Aorta (tissue), 5 donors: Measurements from ENCODE around the gene SCN2B. TPM values are rescaled to one million over a fixed set of nuclear protein-coding genes. Genes with fewer than 3 reads are reported as not detected.

Experiments
- ATAC-seq: fragments of 200-7000 bp; cut with Tn5 transposase; one replicate; pipeline ENCODE4 v1.9.1; 2022; ENCODE audit warnings: moderate library complexity; ENCODE audit not compliant: low FRiP score
- DNase-seq, 2 donors: peaks; one replicate each; pipeline ENCODE4 v3.0.0-alpha.2; 2020
- H3K27ac ChIP-seq, 2 donors: one replicate each; pipeline ENCODE4 v1.5.1; 2013; ENCODE audit warnings: low read length in 2 of 2, mild to moderate bottlenecking in 2 of 2, moderate library complexity in 2 of 2, control low read depth in 1 of 2, inconsistent platforms in 1 of 2, low read depth in 1 of 2
- H3K27me3 ChIP-seq, 2 donors: one replicate each; pipeline ENCODE4 v1.6.1; 2013; ENCODE audit warnings: control low read depth in 1 of 2, low read length in 1 of 2, mild to moderate bottlenecking in 1 of 2, moderate library complexity in 1 of 2; ENCODE audit not compliant: insufficient read depth in 2 of 2, control insufficient read depth in 1 of 2
- H3K36me3 ChIP-seq, 2 donors: one replicate each; pipeline ENCODE4 v1.6.1; 2013; ENCODE audit warnings: control low read depth in 1 of 2, low read length in 1 of 2, mild to moderate bottlenecking in 1 of 2; ENCODE audit not compliant: insufficient read depth in 2 of 2, control insufficient read depth in 1 of 2
- H3K4me1 ChIP-seq, 2 donors: one replicate each; pipeline ENCODE4 v1.6.1; 2013; ENCODE audit warnings: low read length in 2 of 2, control low read depth in 1 of 2, mild to moderate bottlenecking in 1 of 2, moderate library complexity in 1 of 2; ENCODE audit not compliant: insufficient read depth in 2 of 2, control insufficient read depth in 1 of 2
- H3K4me3 ChIP-seq, 2 donors: one replicate each; pipeline ENCODE4 v1.5.1; 2013; ENCODE audit warnings: low read length in 2 of 2, control low read depth in 1 of 2, mild to moderate bottlenecking in 1 of 2
- H3K9me3 ChIP-seq: one replicate; pipeline ENCODE4 v1.6.1; 2013; ENCODE audit warnings: mild to moderate bottlenecking, low read length; ENCODE audit not compliant: control insufficient read depth
- WGBS, 2 donors: extraction: QIAGEN DNeasy Blood & Tissue Kit; methylation state at CpG; one replicate each; pipeline ENCODE4 v1.1.7; 2013; 5-methylcytosine and 5-hydroxymethylcytosine counted together
- intact Hi-C, 2 donors: fragments of 100-400 bp; cut with DNase I; formaldehyde crosslinking; loops; one replicate each; pipeline versions ENCODE4 v1.14.2 to v1.15.0; 2022
- polyA plus RNA-seq, 2 donors: library from polyadenylated mRNA; stranded (reverse); fragments of 200-250 nt; gene quantifications; one replicate each; pipeline ENCODE4 v1.2.3, GENCODE V29; 2013
- total RNA-seq, 2 donors: library from RNA; stranded (reverse); fragmentation: NEBNext Ultra II Directional; extraction: Animal tissue kit (Norgen Biotek cat#: 25700); gene quantifications; one replicate each; pipeline ENCODE4 v1.2.1, GENCODE V29; 2021
- donor health status: healthy with polysubstance abuse.
- donor health status: Bipolar disorder and iron deficiency.
- donor health status: DM: no; HTN: no; CAD: no.
- donor health status: DM: no; HTN: no; CAD: no.
- donor health status: DM: yes; HTN: yes; CAD: no.

SCN2B gene
- total and polyA plus RNA-seq, 4 donors: 0.78 TPM; not detected in 3

- H3K27ac ChIP-seq: no peak overlapping the region
- DNase-seq (peak in 1 of 2 donors; percentile 13), ATAC-seq (no peak)
- no peaks in the 10 kb centered on the region for H3K27me3 ChIP-seq
- intact Hi-C loops: no loop called here
- H3K4me1 ChIP-seq: no peaks in the 10 kb centered on the region
- 79 to 84% methylated on average over 15 of the region's 15 CpGs for WGBS, 2 donors
- no peak overlapping the region for H3K4me3 ChIP-seq
- no peaks in the 10 kb centered on the region for H3K36me3 ChIP-seq
- H3K9me3 ChIP-seq: no peaks in the 10 kb centered on the region
These were observed 43.9 kb downstream of the SCN2B start for GRCh38 chr11:118132385-118133151.

GRCh38 chr11:118129471-118130172 is 46.8 kb downstream of the SCN2B start:
- peak; percentile 36 for ATAC-seq
- intact Hi-C loops: no loop called here
- peak in 1 of 2 donors; percentile 50 for DNase-seq
- H3K27ac ChIP-seq: no peak overlapping the region
- H3K27me3 ChIP-seq: no peaks in the 10 kb centered on the region
- no peak overlapping the region for H3K4me3 ChIP-seq
- peaks cover 1% of the 10 kb centered on the region for H3K9me3 ChIP-seq
- no peaks in the 10 kb centered on the region for H3K36me3 ChIP-seq
- no peaks in the 10 kb centered on the region for H3K4me1 ChIP-seq
- 78 to 81% methylated on average over 6 of the region's 6 CpGs for WGBS, 2 donors

GRCh38 chr11:118128721-118129470 is 47.5 kb downstream of the SCN2B start:
- Histone ChIP-seq H3K27me3 (no peaks in the 10 kb centered on the region), H3K4me3 (no peak overlapping the region), H3K9me3 (peaks cover 1% of the 10 kb centered on the region), H3K36me3 (no peaks in the 10 kb centered on the region), H3K4me1 (no peaks in the 10 kb centered on the region), H3K27ac (no peak overlapping the region)
- intact Hi-C loops: no loop called here
- ATAC-seq: no peak
- WGBS, 2 donors: 46 to 49% methylated on average over 11 of the region's 11 CpGs
- no peak for DNase-seq

GRCh38 chr11:118128310-118128709 is 48.1 kb downstream of the SCN2B start:
- Histone ChIP-seq H3K27me3 (no peaks in the 10 kb centered on the region), H3K9me3 (peaks cover 1% of the 10 kb centered on the region), H3K27ac (no peak overlapping the region), H3K4me1 (no peaks in the 10 kb centered on the region), H3K36me3 (no peaks in the 10 kb centered on the region), H3K4me3 (no peak overlapping the region)
- DNase-seq (no peak), ATAC-seq (no peak)
- WGBS, 2 donors: 15 to 22% methylated on average over 4 of the region's 4 CpGs
- intact Hi-C loops: no loop called here

- ATAC-seq: no peak
- no peak overlapping the region for H3K27ac ChIP-seq
- H3K4me1 ChIP-seq: no peaks in the 10 kb centered on the region
- H3K27me3 ChIP-seq: no peaks in the 10 kb centered on the region
- H3K4me3 ChIP-seq: no peak overlapping the region
- no peak for DNase-seq
- 82 to 84% methylated on average over 7 of the region's 7 CpGs for WGBS, 2 donors
- peaks cover 1% of the 10 kb centered on the region for H3K9me3 ChIP-seq
- intact Hi-C loops: no loop called here
- no peaks in the 10 kb centered on the region for H3K36me3 ChIP-seq
These were observed 50.2 kb downstream of the SCN2B start for GRCh38 chr11:118126082-118126838.

DNA sequence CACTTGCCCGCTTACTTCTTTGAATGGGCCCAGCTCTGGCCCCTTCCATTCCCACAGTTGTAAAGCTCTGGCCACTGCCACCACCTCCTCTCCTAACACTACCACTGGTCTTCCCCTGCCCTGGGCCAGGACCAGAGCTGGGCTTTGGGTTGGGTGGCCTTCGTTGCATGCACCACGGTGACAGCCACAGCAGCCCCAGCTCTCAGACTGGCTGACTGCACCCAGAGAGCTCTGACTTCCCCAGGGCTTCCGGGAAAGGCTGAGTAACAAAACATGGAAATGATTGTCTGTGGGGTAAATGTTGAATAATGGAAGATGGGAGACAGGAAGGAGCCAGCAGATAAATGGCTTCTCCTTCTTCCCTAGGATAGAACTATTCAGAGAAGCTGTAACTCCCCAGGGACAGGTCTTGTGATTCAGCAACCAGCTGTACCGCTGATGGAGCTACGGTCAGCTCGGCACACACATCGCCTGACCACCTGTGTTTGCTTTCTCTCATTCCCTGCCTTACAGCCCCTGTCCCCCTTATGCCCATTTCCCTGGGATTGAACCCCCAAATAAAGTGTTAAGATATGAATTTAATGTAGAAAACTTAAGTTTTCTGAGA is 51.4 kb downstream of the SCN2B start:
- H3K36me3 ChIP-seq: no peaks in the 10 kb centered on the region
- peaks cover 1% of the 10 kb centered on the region for H3K9me3 ChIP-seq
- 50 to 66% methylated on average over 8 of the region's 8 CpGs for WGBS, 2 donors
- no peak for DNase-seq
- no peaks in the 10 kb centered on the region for H3K27me3 ChIP-seq
- H3K27ac ChIP-seq: no peak overlapping the region
- intact Hi-C loops: no loop called here
- H3K4me1 ChIP-seq: no peaks in the 10 kb centered on the region
- H3K4me3 ChIP-seq: no peak overlapping the region
- no peak for ATAC-seq

GRCh38 chr11:118120793-118121192 is 55.6 kb downstream of the SCN2B start:
- Histone ChIP-seq H3K4me1 (no peaks in the 10 kb centered on the region), H3K27ac (no peak overlapping the region), H3K27me3 (no peaks in the 10 kb centered on the region), H3K9me3 (no peaks in the 10 kb centered on the region), H3K36me3 (no peaks in the 10 kb centered on the region), H3K4me3 (no peak overlapping the region)
- DNase-seq (no peak), ATAC-seq (no peak)
- 100% methylated on average over 1 of the region's 1 CpG for WGBS, 2 donors
- intact Hi-C loops: no loop called here
